ENCODE data around the gene TKT. TPM values are rescaled to one million over a fixed set of nuclear protein-coding genes. Genes with fewer than 3 reads are reported as not detected.

Gene TKT
- total RNA-seq, 1 experiment from 2014 or later: 634 TPM

DNA sequence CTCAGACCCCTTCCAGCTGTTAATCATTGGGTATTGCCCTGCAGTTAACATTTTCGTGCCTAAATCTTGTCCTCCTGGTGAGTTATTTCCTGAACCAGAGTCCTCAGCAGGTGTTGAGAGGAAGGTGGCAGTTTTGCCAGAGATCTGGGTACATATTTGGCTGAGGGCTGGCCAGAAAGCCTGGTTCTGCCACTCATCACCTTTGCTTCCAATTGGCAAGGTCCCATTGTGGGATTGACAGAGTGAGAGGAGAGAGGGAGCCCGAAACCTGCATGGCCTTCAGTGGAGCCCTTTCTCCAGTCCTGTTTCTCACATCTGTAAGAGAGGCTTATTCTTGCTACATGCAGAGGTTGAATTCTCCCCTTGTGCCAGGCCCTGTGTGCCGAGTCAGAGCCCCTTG is 8.9 kb upstream of the TKT start:
- intact Hi-C loops (cut with micrococcal nuclease): no loop called here
- Histone ChIP-seq H3K9me3 (ENCODE audit: control insufficient read depth in 1 of 2, insufficient read depth in 1 of 2, low read depth in 1 of 2, low read length in 2 of 2) (no peaks in the 10 kb centered on the region), H3K27me3 (ENCODE audit: insufficient read depth, low read length) (no peaks in the 10 kb centered on the region), H3K9ac (ENCODE audit: low read length) (no peak overlapping the region), H3K36me3 (ENCODE audit: control insufficient read depth in 1 of 2, insufficient read depth in 2 of 2, low read length in 2 of 2) (no peaks in the 10 kb centered on the region), H3K79me2 (ENCODE audit: insufficient read depth, low read length) (no peaks in the 10 kb centered on the region), H3K9me2 (ENCODE audit: insufficient read depth) (no peaks in the 10 kb centered on the region), H4K20me1 (ENCODE audit: insufficient read depth) (no peaks in the 10 kb centered on the region), H3K27ac (ENCODE audit: low read depth, low read length) (no peak overlapping the region), H3K4me3 (replicated peaks in 1 of 2; ENCODE audit: low read depth in 1 of 2, low read length in 2 of 2) (no peak overlapping the region), H3K4me1 (ENCODE audit: control insufficient read depth in 1 of 2, insufficient read depth in 2 of 2, low read length in 2 of 2) (peaks cover 18 to 34% of the 10 kb centered on the region in 2 experiments), H3K4me2 (ENCODE audit: low read length) (no peak overlapping the region), H2AFZ (ENCODE audit: low read depth, low read length, poor library complexity, severe bottlenecking) (no peak overlapping the region)
- POLR2A ChIA-PET: interaction anchor here (0.7 kb wide), 1 partner anchor 11 kb away, joined by 4 read pairs; no protein-coding TSS in a partner anchor
- ATAC-seq: no peak
- TF ChIP-seq EGR1 (IDR thresholded peaks at IDR 0.05; ENCODE audit: low read depth) (no peak), POLR2AphosphoS5 (IDR thresholded peaks at IDR 0.05; ENCODE audit: low read depth, low read length) (no peak), RAD21 (IDR thresholded peaks at IDR 0.05; ENCODE audit: low read depth) (no peak), YY1 (IDR thresholded peaks at IDR 0.05; ENCODE audit: extremely low read depth, insufficient replicate concordance, low read depth, low read length) (no peak), SIN3A (IDR thresholded peaks at IDR 0.05; ENCODE audit: low read depth) (no peak), CBX3 (IDR thresholded peaks at IDR 0.05; ENCODE audit: low read depth) (no peak), JUND (IDR thresholded peaks at IDR 0.05) (no peak), SP1 (IDR thresholded peaks at IDR 0.05; ENCODE audit: low read depth) (no peak), ZFX (IDR thresholded peaks at IDR 0.05) (no peak), POLR2A (IDR thresholded peaks at IDR 0.05; ENCODE audit: borderline replicate concordance, extremely low read depth, insufficient read depth, insufficient read length) (no peak), ELF1 (IDR thresholded peaks at IDR 0.05; ENCODE audit: borderline replicate concordance, low read depth) (no peak), EZH2 (IDR thresholded peaks at IDR 0.05) (no peak), TCF7L2 (IDR thresholded peaks at IDR 0.05; ENCODE audit: borderline replicate concordance, extremely low read depth, insufficient read depth, insufficient read length) (no peak), FOSL1 (IDR thresholded peaks at IDR 0.05; ENCODE audit: low read depth) (no peak), ZNF274 (IDR thresholded peaks at IDR 0.05; ENCODE audit: low read depth, low read length) (no peak), EZH2phosphoT487 (IDR thresholded peaks at IDR 0.05; ENCODE audit: borderline replicate concordance) (no peak)
- TF ChIP-seq, protein P1, sequence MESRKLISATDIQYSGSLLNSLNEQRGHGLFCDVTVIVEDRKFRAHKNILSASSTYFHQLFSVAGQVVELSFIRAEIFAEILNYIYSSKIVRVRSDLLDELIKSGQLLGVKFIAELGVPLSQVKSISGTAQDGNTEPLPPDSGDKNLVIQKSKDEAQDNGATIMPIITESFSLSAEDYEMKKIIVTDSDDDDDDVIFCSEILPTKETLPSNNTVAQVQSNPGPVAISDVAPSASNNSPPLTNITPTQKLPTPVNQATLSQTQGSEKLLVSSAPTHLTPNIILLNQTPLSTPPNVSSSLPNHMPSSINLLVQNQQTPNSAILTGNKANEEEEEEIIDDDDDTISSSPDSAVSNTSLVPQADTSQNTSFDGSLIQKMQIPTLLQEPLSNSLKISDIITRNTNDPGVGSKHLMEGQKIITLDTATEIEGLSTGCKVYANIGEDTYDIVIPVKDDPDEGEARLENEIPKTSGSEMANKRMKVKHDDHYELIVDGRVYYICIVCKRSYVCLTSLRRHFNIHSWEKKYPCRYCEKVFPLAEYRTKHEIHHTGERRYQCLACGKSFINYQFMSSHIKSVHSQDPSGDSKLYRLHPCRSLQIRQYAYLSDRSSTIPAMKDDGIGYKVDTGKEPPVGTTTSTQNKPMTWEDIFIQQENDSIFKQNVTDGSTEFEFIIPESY (IDR thresholded peaks at IDR 0.05; ENCODE audit: extremely low read depth, insufficient replicate concordance, low read length): no peak
- TF ChIP-seq, protein P2, sequence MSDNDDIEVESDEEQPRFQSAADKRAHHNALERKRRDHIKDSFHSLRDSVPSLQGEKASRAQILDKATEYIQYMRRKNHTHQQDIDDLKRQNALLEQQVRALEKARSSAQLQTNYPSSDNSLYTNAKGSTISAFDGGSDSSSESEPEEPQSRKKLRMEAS (IDR thresholded peaks at IDR 0.05): no peak
- TF ChIP-seq, protein P3, sequence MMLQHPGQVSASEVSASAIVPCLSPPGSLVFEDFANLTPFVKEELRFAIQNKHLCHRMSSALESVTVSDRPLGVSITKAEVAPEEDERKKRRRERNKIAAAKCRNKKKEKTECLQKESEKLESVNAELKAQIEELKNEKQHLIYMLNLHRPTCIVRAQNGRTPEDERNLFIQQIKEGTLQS (IDR thresholded peaks at IDR 0.05): no peak
- TF ChIP-seq, protein P4, sequence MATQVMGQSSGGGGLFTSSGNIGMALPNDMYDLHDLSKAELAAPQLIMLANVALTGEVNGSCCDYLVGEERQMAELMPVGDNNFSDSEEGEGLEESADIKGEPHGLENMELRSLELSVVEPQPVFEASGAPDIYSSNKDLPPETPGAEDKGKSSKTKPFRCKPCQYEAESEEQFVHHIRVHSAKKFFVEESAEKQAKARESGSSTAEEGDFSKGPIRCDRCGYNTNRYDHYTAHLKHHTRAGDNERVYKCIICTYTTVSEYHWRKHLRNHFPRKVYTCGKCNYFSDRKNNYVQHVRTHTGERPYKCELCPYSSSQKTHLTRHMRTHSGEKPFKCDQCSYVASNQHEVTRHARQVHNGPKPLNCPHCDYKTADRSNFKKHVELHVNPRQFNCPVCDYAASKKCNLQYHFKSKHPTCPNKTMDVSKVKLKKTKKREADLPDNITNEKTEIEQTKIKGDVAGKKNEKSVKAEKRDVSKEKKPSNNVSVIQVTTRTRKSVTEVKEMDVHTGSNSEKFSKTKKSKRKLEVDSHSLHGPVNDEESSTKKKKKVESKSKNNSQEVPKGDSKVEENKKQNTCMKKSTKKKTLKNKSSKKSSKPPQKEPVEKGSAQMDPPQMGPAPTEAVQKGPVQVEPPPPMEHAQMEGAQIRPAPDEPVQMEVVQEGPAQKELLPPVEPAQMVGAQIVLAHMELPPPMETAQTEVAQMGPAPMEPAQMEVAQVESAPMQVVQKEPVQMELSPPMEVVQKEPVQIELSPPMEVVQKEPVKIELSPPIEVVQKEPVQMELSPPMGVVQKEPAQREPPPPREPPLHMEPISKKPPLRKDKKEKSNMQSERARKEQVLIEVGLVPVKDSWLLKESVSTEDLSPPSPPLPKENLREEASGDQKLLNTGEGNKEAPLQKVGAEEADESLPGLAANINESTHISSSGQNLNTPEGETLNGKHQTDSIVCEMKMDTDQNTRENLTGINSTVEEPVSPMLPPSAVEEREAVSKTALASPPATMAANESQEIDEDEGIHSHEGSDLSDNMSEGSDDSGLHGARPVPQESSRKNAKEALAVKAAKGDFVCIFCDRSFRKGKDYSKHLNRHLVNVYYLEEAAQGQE (IDR thresholded peaks at IDR 0.05; ENCODE audit: low read depth): no peak
- no TSS peak for BruUV-seq (replicated peaks)
- RAD21 ChIA-PET (ENCODE audit: low non-redundant PET in 1 of 2, low total read pairs in 2 of 2, uncharacterized antibody in 2 of 2, unreplicated experiment in 2 of 2): no interaction called here
- no peak for DNase-seq (ENCODE audit: low read depth, low spot score)
- CTCF ChIA-PET: no interaction called here

Data from HCT116 (cell line).